Measurements from ENCODE around the gene CEBPE.

CEBPE gene

GRCh38 chr14:23118506-23119362 is at the start of gene CEBPE:
Gene CEBPE, minus strand, starts transcription at chr14:23119255. Its CDS starts 164 bp downstream, at chr14:23119091.
- DNase-seq, result no peak

- peak; percentile 37 for DNase-seq
Observed at GRCh38 chr14:23168246-23168645, 49.2 kb upstream of the CEBPE start.

- DNase-seq, result no peak
Observed at GRCh38 chr14:23167116-23167847, 48.2 kb upstream of the CEBPE start.

- no peak for DNase-seq
Observed at GRCh38 chr14:23164949-23165348, 45.9 kb upstream of the CEBPE start.

GRCh38 chr14:23164250-23164649 is 45.2 kb upstream of the CEBPE start:
- DNase-seq, result no peak

GRCh38 chr14:23163830-23164229 is 44.8 kb upstream of the CEBPE start:
- DNase-seq, result no peak

GRCh38 chr14:23162800-23163199 is 43.7 kb upstream of the CEBPE start:
- DNase-seq, result no peak

GRCh38 chr14:23162005-23162404 is 43.0 kb upstream of the CEBPE start:
- DNase-seq, result no peak

- DNase-seq, result peak; percentile 50
Observed at GRCh38 chr14:23160924-23161522, 42.0 kb upstream of the CEBPE start.

- no peak for DNase-seq
Observed at GRCh38 chr14:23159532-23159931, 40.5 kb upstream of the CEBPE start.

GRCh38 chr14:23158779-23159178 is 39.7 kb upstream of the CEBPE start:
- no peak for DNase-seq

GRCh38 chr14:23154964-23155587 is 36.0 kb upstream of the CEBPE start:
- peak; percentile 85 for DNase-seq

- peak; percentile 87 for DNase-seq
Observed at GRCh38 chr14:23153851-23154796, 35.1 kb upstream of the CEBPE start.

GRCh38 chr14:23151342-23151741 is 32.3 kb upstream of the CEBPE start:
- no peak for DNase-seq

- no peak for DNase-seq
Observed at GRCh38 chr14:23149745-23150144, 30.7 kb upstream of the CEBPE start.

GRCh38 chr14:23148591-23149249 is 29.7 kb upstream of the CEBPE start:
- no peak for DNase-seq

GRCh38 chr14:23147676-23148075 is 28.6 kb upstream of the CEBPE start:
- no peak for DNase-seq

GRCh38 chr14:23146980-23147379 is 27.9 kb upstream of the CEBPE start:
- DNase-seq, result no peak

GRCh38 chr14:23146351-23146910 is 27.4 kb upstream of the CEBPE start:
- DNase-seq, result no peak

- DNase-seq, result no peak
Observed at GRCh38 chr14:23145794-23146350, 26.8 kb upstream of the CEBPE start.

- no peak for DNase-seq
Observed at GRCh38 chr14:23143911-23144310, 24.9 kb upstream of the CEBPE start.

Data from right hindlimb (tissue), 1 donor.